ENCODE measurements around the gene PKN3.
"Not testable (repeated sequence)": the region's sequence is repeated elsewhere in the genome, so short reads cannot be mapped to it uniquely, and the experiment has no call there.

PKN3 gene

GRCh38 chr9:128694344-128694743, 8.0 kb upstream of the PKN3 start:
- DNase-seq = no peak

GRCh38 chr9:128696923-128697707, 5.2 kb upstream of the PKN3 start:
- no peak for DNase-seq

GRCh38 chr9:128699096-128699795, 3.1 kb upstream of the PKN3 start:
- not testable (repeated sequence) for DNase-seq

- DNase-seq = no peak
These were observed 962 bp upstream of the PKN3 start for GRCh38 chr9:128701227-128701854.

GRCh38 chr9:128702949-128703615, 779 bp downstream of the PKN3 start:
- DNase-seq = peak; percentile 56

GRCh38 chr9:128703616-128704355, 1.5 kb downstream of the PKN3 start:
- DNase-seq = peak; percentile 38

- no peak for DNase-seq
These were observed 2.0 kb downstream of the PKN3 start for GRCh38 chr9:128704356-128704670.

- DNase-seq = no peak
These were observed 3.0 kb downstream of the PKN3 start for GRCh38 chr9:128705051-128705965.

GRCh38 chr9:128706045-128706444, 3.7 kb downstream of the PKN3 start:
- no peak for DNase-seq

- DNase-seq = no peak
These were observed 4.5 kb downstream of the PKN3 start for GRCh38 chr9:128706671-128707381.

GRCh38 chr9:128707446-128707845, 5.1 kb downstream of the PKN3 start:
- DNase-seq = no peak

- DNase-seq = no peak
These were observed 10.4 kb downstream of the PKN3 start for GRCh38 chr9:128712451-128713410.

- no peak for DNase-seq
These were observed 11.1 kb downstream of the PKN3 start for GRCh38 chr9:128713411-128713780.

- no peak for DNase-seq
These were observed 11.8 kb downstream of the PKN3 start for GRCh38 chr9:128713941-128714573.

- DNase-seq = no peak
These were observed 12.5 kb downstream of the PKN3 start for GRCh38 chr9:128714586-128715435.

GRCh38 chr9:128715436-128715750, 13.1 kb downstream of the PKN3 start:
- DNase-seq = no peak

- DNase-seq = no peak
These were observed 14.4 kb downstream of the PKN3 start for GRCh38 chr9:128716581-128717254.

- DNase-seq = no peak
These were observed 15.7 kb downstream of the PKN3 start for GRCh38 chr9:128718047-128718446.
